GM12878 (cell line): ENCODE measurements around the gene TMC6. TPM values are rescaled to one million over a fixed set of nuclear protein-coding genes. Genes with fewer than 3 reads are reported as not detected.

Experiments
- BHLHE40 ChIP-seq, 2 experiments: fragments of 450-650 bp in 1 of 2; IDR thresholded peaks; 2 replicates each; pipeline ENCODE4 v1.6.1; 2011 to 2017; ENCODE audit warnings: low read depth in 2 of 2, borderline replicate concordance in 1 of 2, improper control_type of control experiment in 1 of 2, low read length in 1 of 2, mild to moderate bottlenecking in 1 of 2
- BRCA1 ChIP-seq: IDR thresholded peaks from 2 replicates; pipeline ENCODE4 v1.6.1; 2011; ENCODE audit warnings: low read depth, low read length, improper control_type of control experiment
- CEBPB ChIP-seq, 2 experiments: fragments of 150-350 bp in 1 of 2; IDR thresholded peaks; 2 replicates each; pipeline ENCODE4 v1.6.1; 2012 to 2014; ENCODE audit warnings: low read depth in 2 of 2, low read length in 2 of 2, borderline replicate concordance in 1 of 2, inconsistent platforms in 1 of 2
- CHD4 ChIP-seq: fragments of 200-600 bp; sonication (generic); IDR thresholded peaks from 2 replicates; pipeline ENCODE4 v1.6.1; 2016; ENCODE audit warnings: mild to moderate bottlenecking
- DPF2 ChIP-seq: fragments of 450-650 bp; IDR thresholded peaks from 2 replicates; pipeline ENCODE4 v1.6.1; 2017; ENCODE audit warnings: mild to moderate bottlenecking
- IKZF1 ChIP-seq: fragments of 450-650 bp; conservative IDR thresholded peaks from 2 replicates; pipeline ENCODE4 v1.6.1; 2017; ENCODE audit warnings: antibody characterized with exemption, mild to moderate bottlenecking
- POLR2A ChIP-seq: IDR thresholded peaks from 2 replicates; pipeline ENCODE4 v1.6.1; 2011; ENCODE audit warnings: low read depth, mild to moderate bottlenecking, low read length
- SP1 ChIP-seq: IDR thresholded peaks from one replicate; pipeline ENCODE4 v1.6.1; 2011; ENCODE audit warnings: low read depth, low read length
- STAT1 ChIP-seq: fragments of 450-650 bp; conservative IDR thresholded peaks from 2 replicates; pipeline ENCODE4 v1.6.1; 2014; ENCODE audit warnings: antibody characterized with exemption, mild to moderate bottlenecking
- SUPT20H ChIP-seq: IDR thresholded peaks from 2 replicates; pipeline ENCODE4 v1.6.1; 2011; ENCODE audit warnings: low read depth, mild to moderate bottlenecking, low read length, moderate library complexity, borderline replicate concordance; ENCODE audit not compliant: control insufficient read depth
- TARDBP ChIP-seq: IDR thresholded peaks from 2 replicates; pipeline ENCODE4 v1.6.1; 2016; ENCODE audit warnings: borderline replicate concordance
- polyA plus RNA-seq, 11 experiments: library from polyadenylated mRNA; depleted of rRNA in 4 of 11; unstranded in 6 of 11; stranded (reverse) in 5 of 11; fragments of >200 nt; fragmentation: Nextera tagmentation in 4 of 11; fragmentation: Illumina TruSeq in 1 of 11; extraction: Ambion mirVana in 4 of 11; extraction: Trizol in 1 of 11; gene quantifications; 1 replicate in 1 of 11; 2 replicates in 10 of 11; pipeline versions ENCODE4 v1.2.1 to v1.2.3, GENCODE V29; 2011 to 2016; ENCODE audit warnings: inconsistent platforms in 2 of 11, missing spikeins in 2 of 11, low read depth in 1 of 11
- total RNA-seq, 4 experiments: library from RNA; depleted of rRNA in 3 of 4; stranded (reverse); fragments of >200 nt in 3 of 4; fragmentation: Illumina TruSeq in 1 of 4; extraction: Trizol in 1 of 4; gene quantifications; 2 replicates each; pipeline versions ENCODE4 v1.2.1 to v1.2.3, GENCODE V29; 2013 to 2021
- TF ChIP-seq, protein P1 (sequence below): fragments of 450-650 bp; IDR thresholded peaks from 2 replicates; pipeline ENCODE4 v1.6.1; 2017; ENCODE audit warnings: mild to moderate bottlenecking, moderate library complexity
- TF ChIP-seq, protein P2 (sequence below): IDR thresholded peaks from 2 replicates; pipeline ENCODE4 v1.6.1; 2012; ENCODE audit warnings: low read length, inconsistent platforms
- TF ChIP-seq, protein P3 (sequence below): IDR thresholded peaks from 2 replicates; pipeline ENCODE4 v1.6.1; 2011; ENCODE audit warnings: low read depth, low read length, improper control_type of control experiment, borderline replicate concordance

The TMC6 gene
- total and polyA plus RNA-seq, 10 of the 15 experiments (the other 5 are each of a cell fraction or from before 2014, with no cell fraction given), result 1.9 to 232 (median 60.6) TPM

DNA sequence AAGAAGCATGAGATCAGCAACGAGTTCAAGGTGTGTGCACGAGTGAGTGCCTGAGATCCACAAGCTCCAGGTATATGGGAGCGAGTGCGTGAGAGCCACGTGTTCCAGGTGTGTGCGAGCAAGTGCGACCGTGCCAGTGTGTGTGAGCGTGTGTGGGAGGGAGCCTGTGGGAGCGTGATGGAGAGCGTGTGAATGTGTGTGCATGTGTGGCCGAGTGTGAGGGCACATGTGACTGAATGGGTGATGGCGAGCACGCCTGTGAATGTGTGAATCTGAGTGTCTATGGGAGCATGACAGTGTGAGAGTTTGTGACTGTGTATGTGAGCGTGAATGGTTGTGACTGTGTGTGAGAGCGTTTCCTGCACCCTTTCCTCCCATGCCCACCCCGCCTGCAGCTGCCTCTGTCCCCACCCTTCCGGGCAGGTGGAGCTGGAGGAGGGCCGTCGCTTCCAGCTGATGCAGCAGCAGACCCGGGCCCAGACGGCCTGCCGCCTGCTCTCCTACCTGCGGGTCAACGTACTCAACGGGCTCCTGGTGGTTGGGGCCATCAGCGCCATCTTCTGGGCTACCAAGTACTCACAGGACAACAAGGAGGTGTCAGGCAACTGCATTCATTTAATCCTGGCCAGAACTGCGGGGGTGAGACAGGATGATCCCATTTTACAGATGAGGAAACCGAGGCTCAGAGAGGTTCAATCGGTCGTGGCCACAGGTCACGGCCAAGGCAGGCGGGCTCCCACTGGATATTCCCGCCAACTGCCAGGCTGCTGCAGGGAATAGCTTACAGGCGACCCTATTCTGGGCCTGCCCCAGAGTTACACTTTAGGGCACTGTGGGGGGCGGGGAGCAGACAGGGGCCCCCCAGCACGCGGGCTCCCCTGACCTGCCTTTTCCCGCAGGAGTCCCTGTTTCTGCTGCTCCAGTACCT is 5.7 kb upstream of the TMC6 start (continued):
- TF ChIP-seq CEBPB (IDR thresholded peaks at IDR 0.05; ENCODE audit: borderline replicate concordance in 1 of 2, low read depth in 2 of 2, low read length in 2 of 2) (no peak), POLR2A (peak; percentile 76), IKZF1 (peak; percentile 17; the same call in 1 of the 2 replicates), SP1 (no peak), CHD4 (no peak), DPF2 (peak; percentile 30; the same call in 1 of the 2 replicates), BHLHE40 (IDR thresholded peaks at IDR 0.05; ENCODE audit: borderline replicate concordance in 1 of 2, low read depth in 2 of 2, low read length in 1 of 2) (peak; percentile 83 to 90; a peak in 3 of 4 replicates), BRCA1 (no peak), SUPT20H (no peak), TARDBP (peak; percentile 72; the same call in 1 of the 2 replicates), STAT1 (no peak)
- TF ChIP-seq, protein P1, sequence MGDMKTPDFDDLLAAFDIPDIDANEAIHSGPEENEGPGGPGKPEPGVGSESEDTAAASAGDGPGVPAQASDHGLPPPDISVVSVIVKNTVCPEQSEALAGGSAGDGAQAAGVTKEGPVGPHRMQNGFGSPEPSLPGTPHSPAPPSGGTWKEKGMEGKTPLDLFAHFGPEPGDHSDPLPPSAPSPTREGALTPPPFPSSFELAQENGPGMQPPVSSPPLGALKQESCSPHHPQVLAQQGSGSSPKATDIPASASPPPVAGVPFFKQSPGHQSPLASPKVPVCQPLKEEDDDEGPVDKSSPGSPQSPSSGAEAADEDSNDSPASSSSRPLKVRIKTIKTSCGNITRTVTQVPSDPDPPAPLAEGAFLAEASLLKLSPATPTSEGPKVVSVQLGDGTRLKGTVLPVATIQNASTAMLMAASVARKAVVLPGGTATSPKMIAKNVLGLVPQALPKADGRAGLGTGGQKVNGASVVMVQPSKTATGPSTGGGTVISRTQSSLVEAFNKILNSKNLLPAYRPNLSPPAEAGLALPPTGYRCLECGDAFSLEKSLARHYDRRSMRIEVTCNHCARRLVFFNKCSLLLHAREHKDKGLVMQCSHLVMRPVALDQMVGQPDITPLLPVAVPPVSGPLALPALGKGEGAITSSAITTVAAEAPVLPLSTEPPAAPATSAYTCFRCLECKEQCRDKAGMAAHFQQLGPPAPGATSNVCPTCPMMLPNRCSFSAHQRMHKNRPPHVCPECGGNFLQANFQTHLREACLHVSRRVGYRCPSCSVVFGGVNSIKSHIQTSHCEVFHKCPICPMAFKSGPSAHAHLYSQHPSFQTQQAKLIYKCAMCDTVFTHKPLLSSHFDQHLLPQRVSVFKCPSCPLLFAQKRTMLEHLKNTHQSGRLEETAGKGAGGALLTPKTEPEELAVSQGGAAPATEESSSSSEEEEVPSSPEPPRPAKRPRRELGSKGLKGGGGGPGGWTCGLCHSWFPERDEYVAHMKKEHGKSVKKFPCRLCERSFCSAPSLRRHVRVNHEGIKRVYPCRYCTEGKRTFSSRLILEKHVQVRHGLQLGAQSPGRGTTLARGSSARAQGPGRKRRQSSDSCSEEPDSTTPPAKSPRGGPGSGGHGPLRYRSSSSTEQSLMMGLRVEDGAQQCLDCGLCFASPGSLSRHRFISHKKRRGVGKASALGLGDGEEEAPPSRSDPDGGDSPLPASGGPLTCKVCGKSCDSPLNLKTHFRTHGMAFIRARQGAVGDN, result peak; percentile 84
- TF ChIP-seq, protein P2, sequence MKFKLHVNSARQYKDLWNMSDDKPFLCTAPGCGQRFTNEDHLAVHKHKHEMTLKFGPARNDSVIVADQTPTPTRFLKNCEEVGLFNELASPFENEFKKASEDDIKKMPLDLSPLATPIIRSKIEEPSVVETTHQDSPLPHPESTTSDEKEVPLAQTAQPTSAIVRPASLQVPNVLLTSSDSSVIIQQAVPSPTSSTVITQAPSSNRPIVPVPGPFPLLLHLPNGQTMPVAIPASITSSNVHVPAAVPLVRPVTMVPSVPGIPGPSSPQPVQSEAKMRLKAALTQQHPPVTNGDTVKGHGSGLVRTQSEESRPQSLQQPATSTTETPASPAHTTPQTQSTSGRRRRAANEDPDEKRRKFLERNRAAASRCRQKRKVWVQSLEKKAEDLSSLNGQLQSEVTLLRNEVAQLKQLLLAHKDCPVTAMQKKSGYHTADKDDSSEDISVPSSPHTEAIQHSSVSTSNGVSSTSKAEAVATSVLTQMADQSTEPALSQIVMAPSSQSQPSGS, result no peak
- TF ChIP-seq, protein P3, sequence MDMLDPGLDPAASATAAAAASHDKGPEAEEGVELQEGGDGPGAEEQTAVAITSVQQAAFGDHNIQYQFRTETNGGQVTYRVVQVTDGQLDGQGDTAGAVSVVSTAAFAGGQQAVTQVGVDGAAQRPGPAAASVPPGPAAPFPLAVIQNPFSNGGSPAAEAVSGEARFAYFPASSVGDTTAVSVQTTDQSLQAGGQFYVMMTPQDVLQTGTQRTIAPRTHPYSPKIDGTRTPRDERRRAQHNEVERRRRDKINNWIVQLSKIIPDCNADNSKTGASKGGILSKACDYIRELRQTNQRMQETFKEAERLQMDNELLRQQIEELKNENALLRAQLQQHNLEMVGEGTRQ, result no peak; the same call in 1 of the 2 replicates
